Measurements from ENCODE around the gene GPC5.

GPC5 gene

GRCh38 chr13:91909617-91910016 is 511.2 kb downstream of the GPC5 start:
- H3K9me3 ChIP-seq = no peaks in the 10 kb centered on the region
- no peaks in the 10 kb centered on the region for H3K4me1 ChIP-seq
- no peak for TF ChIP-seq CTCF (IDR thresholded peaks at IDR 0.05)
- H3K4me3 ChIP-seq = no peak overlapping the region
- H3K36me3 ChIP-seq = no peaks in the 10 kb centered on the region
- intact Hi-C loops (cut with DNase I; ENCODE audit: low total_unique reads) = no loop called here
- no peaks in the 10 kb centered on the region for H3K27me3 ChIP-seq
- no peak for DNase-seq
- H3K27ac ChIP-seq = no peak overlapping the region

- no peak for DNase-seq
- Histone ChIP-seq H3K4me1 (no peaks in the 10 kb centered on the region), H3K9me3 (no peaks in the 10 kb centered on the region), H3K27ac (no peak overlapping the region), H3K36me3 (no peaks in the 10 kb centered on the region), H3K4me3 (no peak overlapping the region), H3K27me3 (no peaks in the 10 kb centered on the region)
- intact Hi-C loops (cut with DNase I; ENCODE audit: low total_unique reads) = no loop called here
- TF ChIP-seq CTCF (IDR thresholded peaks at IDR 0.05) = no peak
Observed at GRCh38 chr13:91922969-91923592, 524.7 kb downstream of the GPC5 start.

- intact Hi-C loops (cut with DNase I; ENCODE audit: low total_unique reads) = no loop called here
- H3K4me1 ChIP-seq = no peaks in the 10 kb centered on the region
- no peak for TF ChIP-seq CTCF (IDR thresholded peaks at IDR 0.05)
- H3K27me3 ChIP-seq = no peaks in the 10 kb centered on the region
- H3K4me3 ChIP-seq = no peak overlapping the region
- no peak overlapping the region for H3K27ac ChIP-seq
- no peaks in the 10 kb centered on the region for H3K36me3 ChIP-seq
- H3K9me3 ChIP-seq = no peaks in the 10 kb centered on the region
- no peak for DNase-seq
Observed at GRCh38 chr13:91930687-91931086, 532.3 kb downstream of the GPC5 start.

- intact Hi-C loops (cut with DNase I; ENCODE audit: low total_unique reads) = no loop called here
- Histone ChIP-seq H3K4me3 (no peak overlapping the region), H3K27ac (no peak overlapping the region), H3K4me1 (no peaks in the 10 kb centered on the region), H3K36me3 (no peaks in the 10 kb centered on the region), H3K9me3 (no peaks in the 10 kb centered on the region), H3K27me3 (no peaks in the 10 kb centered on the region)
- no peak for DNase-seq
- TF ChIP-seq CTCF (IDR thresholded peaks at IDR 0.05) = no peak
Observed at GRCh38 chr13:91934354-91934753, 535.9 kb downstream of the GPC5 start.

- intact Hi-C loops (cut with DNase I; ENCODE audit: low total_unique reads) = no loop called here
- no peak for TF ChIP-seq CTCF (IDR thresholded peaks at IDR 0.05)
Observed at GRCh38 chr13:91946498-91947070, 548.2 kb downstream of the GPC5 start.

More at GRCh38 chr13:91946498-91947070, 548.2 kb downstream of the GPC5 start:
- Histone ChIP-seq H3K27ac (no peak overlapping the region), H3K4me1 (no peaks in the 10 kb centered on the region), H3K36me3 (no peaks in the 10 kb centered on the region), H3K9me3 (no peaks in the 10 kb centered on the region), H3K4me3 (no peak overlapping the region), H3K27me3 (no peaks in the 10 kb centered on the region)
- DNase-seq = no peak

Data from tibial artery (tissue), 4 donors.